PC-3 (cell line): Measurements from ENCODE around the gene ANK3. TPM values are rescaled to one million over a fixed set of nuclear protein-coding genes. Genes with fewer than 3 reads are reported as not detected.

Experiments used
- ATAC-seq: fragments of 200-7000 bp; cut with Tn5 transposase; 2 replicates; pipeline ENCODE4 v1.9.1; 2020; ENCODE audit warnings: mild to moderate bottlenecking, moderate library complexity
- BruUV-seq: library from RNA; stranded (reverse); fragments of 400-500 nt; replicated peaks from 2 replicates; lab custom pipeline; 2021; lab: Mats Ljungman, UMichigan
- CTCF ChIA-PET: fragments of 300-600 bp; sonication (Branson Sonifier 250); formaldehyde crosslinking; loops from one replicate; lab custom pipeline; 2022; ENCODE audit warnings: antibody characterized with exemption; lab: Charles Lee
- POLR2A ChIA-PET: fragments of 300-600 bp; sonication (Branson Sonifier 250); formaldehyde crosslinking; loops from one replicate; lab custom pipeline; 2022; ENCODE audit warnings: antibody characterized with exemption; ENCODE audit not compliant: unreplicated experiment; lab: Charles Lee
- DNase-seq: peaks from one replicate; pipeline ENCODE4 v3.0.0-alpha.2; 2015
- H2AFZ ChIP-seq: fragments of 300-600 bp; sonication (generic); 2 replicates; pipeline ENCODE4 v1.6.0; 2016; ENCODE audit warnings: antibody characterized with exemption, low read length
- H3F3A ChIP-seq: fragments of 300-600 bp; sonication (generic); one replicate; pipeline ENCODE4 v1.6.0; 2017; ENCODE audit warnings: antibody characterized with exemption, low read length, control low read depth, mild to moderate bottlenecking; ENCODE audit not compliant: unreplicated experiment
- H3K27ac ChIP-seq: fragments of 300-600 bp; sonication (generic); 2 replicates; pipeline ENCODE4 v1.5.1; 2016; ENCODE audit warnings: mild to moderate bottlenecking, low read length
- H3K27me3 ChIP-seq: fragments of 300-600 bp; sonication (generic); 2 replicates; pipeline ENCODE4 v1.6.1; 2016; ENCODE audit warnings: low read length, mixed read lengths
- H3K36me3 ChIP-seq: fragments of 300-600 bp; sonication (generic); 2 replicates; pipeline ENCODE4 v1.6.1; 2016; ENCODE audit warnings: low read depth, mixed run types, low read length, mixed read lengths
- H3K4me1 ChIP-seq: fragments of 300-600 bp; sonication (generic); 2 replicates; pipeline ENCODE4 v1.5.1; 2016; ENCODE audit warnings: low read length; ENCODE audit not compliant: insufficient read depth
- H3K4me2 ChIP-seq: fragments of 300-600 bp; sonication (generic); 2 replicates; pipeline ENCODE4 v1.6.0; 2016; ENCODE audit warnings: low read length
- H3K4me3 ChIP-seq: fragments of 300-600 bp; sonication (generic); 2 replicates; pipeline ENCODE4 v1.5.1; 2016; ENCODE audit warnings: mild to moderate bottlenecking, low read length, mixed read lengths
- H3K79me2 ChIP-seq: fragments of 300-600 bp; sonication (generic); 2 replicates; pipeline ENCODE4 v1.6.1; 2017; ENCODE audit warnings: low read length, mixed read lengths
- H3K9ac ChIP-seq: fragments of 300-600 bp; sonication (generic); 2 replicates; pipeline ENCODE4 v1.6.0; 2016; ENCODE audit warnings: mild to moderate bottlenecking, low read length
- H3K9me2 ChIP-seq: fragments of 300-600 bp; sonication (generic); replicated peaks from 2 replicates; pipeline ENCODE4 v1.6.1; 2016; ENCODE audit warnings: mixed run types, low read length, mixed read lengths
- H3K9me3 ChIP-seq: fragments of 300-600 bp; sonication (generic); 2 replicates; pipeline ENCODE4 v1.6.1; 2016; ENCODE audit warnings: low read length, mixed read lengths
- H4K20me1 ChIP-seq: fragments of 300-600 bp; sonication (generic); 2 replicates; pipeline ENCODE4 v1.6.1; 2016; ENCODE audit warnings: low read length, mixed read lengths
- EZH2 ChIP-seq: fragments of 300-600 bp; sonication (generic); IDR thresholded peaks from one replicate; pipeline ENCODE4 v1.6.1; 2017; ENCODE audit warnings: antibody characterized with exemption, mild to moderate bottlenecking, low read length; ENCODE audit not compliant: unreplicated experiment
- EZH2phosphoT487 ChIP-seq: fragments of 300-600 bp; sonication (generic); IDR thresholded peaks from 2 replicates; pipeline ENCODE4 v1.6.1; 2018; ENCODE audit warnings: mild to moderate bottlenecking, antibody characterized with exemption, low read length, borderline replicate concordance
- intact Hi-C: fragments of 100-400 bp; cut with micrococcal nuclease; formaldehyde crosslinking; loops from 2 replicates; pipeline ENCODE4 v1.9.0; 2023
- total RNA-seq: library from RNA; depleted of rRNA; stranded (reverse); fragments of >200 nt; gene quantifications from 2 replicates; pipeline ENCODE4 v1.2.3, GENCODE V29; 2014
- TF ChIP-seq, protein P1 (sequence below): fragments of 300-600 bp; sonication (generic); conservative IDR thresholded peaks from 2 replicates; pipeline ENCODE4 v1.5.1; 2017; ENCODE audit warnings: antibody characterized with exemption, low read depth, mild to moderate bottlenecking, low read length

ANK3 gene
- total RNA-seq, 1 experiment from 2014 or later = 29.5 TPM

DNA sequence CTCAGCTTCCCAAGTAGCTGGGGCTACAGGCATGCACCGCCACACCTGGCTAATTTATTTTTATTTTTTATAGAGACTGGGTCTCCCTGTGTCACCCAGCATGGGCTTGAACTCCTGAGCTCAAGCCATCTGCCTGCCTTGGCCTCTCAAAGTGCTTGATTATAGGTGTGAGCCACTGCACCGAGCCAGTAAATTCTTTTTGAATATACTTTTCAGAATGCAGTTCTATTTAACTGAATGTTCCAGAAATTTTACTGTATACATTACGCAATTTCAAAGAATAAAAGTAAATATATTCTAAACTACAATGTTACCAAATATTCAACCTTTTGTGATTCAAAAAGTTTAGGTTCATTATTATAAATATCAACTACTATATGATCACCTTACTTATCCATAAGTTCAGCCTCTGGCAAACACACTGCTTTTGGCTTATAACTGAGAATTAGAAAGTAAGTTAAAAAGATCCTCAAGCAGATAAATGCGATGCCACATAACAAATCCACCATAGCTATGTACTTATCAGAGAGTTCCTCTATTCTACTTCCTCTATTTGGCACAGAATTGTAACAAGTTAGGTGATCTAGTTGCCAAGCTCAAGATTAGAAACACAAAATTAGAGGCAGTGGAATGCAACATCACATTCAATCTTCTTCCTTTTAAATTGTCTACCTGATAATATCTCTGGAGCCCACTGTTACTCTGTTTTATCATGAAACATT is 118.2 kb downstream of the ANK3 start:
- POLR2A ChIA-PET = interaction anchor here (0.6 kb wide), 1 partner anchor 380 kb away, joined by 3 read pairs; no protein-coding TSS in a partner anchor
- no peak overlapping the region for H3K4me3 ChIP-seq
- no peak for TF ChIP-seq EZH2
- TF ChIP-seq EZH2phosphoT487 = no peak
- TF ChIP-seq, protein P1, sequence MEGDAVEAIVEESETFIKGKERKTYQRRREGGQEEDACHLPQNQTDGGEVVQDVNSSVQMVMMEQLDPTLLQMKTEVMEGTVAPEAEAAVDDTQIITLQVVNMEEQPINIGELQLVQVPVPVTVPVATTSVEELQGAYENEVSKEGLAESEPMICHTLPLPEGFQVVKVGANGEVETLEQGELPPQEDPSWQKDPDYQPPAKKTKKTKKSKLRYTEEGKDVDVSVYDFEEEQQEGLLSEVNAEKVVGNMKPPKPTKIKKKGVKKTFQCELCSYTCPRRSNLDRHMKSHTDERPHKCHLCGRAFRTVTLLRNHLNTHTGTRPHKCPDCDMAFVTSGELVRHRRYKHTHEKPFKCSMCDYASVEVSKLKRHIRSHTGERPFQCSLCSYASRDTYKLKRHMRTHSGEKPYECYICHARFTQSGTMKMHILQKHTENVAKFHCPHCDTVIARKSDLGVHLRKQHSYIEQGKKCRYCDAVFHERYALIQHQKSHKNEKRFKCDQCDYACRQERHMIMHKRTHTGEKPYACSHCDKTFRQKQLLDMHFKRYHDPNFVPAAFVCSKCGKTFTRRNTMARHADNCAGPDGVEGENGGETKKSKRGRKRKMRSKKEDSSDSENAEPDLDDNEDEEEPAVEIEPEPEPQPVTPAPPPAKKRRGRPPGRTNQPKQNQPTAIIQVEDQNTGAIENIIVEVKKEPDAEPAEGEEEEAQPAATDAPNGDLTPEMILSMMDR = no peak
- H3K27ac ChIP-seq = no peak overlapping the region
- H3K9ac ChIP-seq = no peak overlapping the region
- H3K36me3 ChIP-seq = peaks cover 3% of the 10 kb centered on the region; the same call in 1 of the 2 replicates
- H3K9me2 ChIP-seq = no peaks in the 10 kb centered on the region
- no peaks in the 10 kb centered on the region for H3K9me3 ChIP-seq
- BruUV-seq = no TSS peak
- intact Hi-C loops = no loop called here
- ATAC-seq (no peak), DNase-seq (no peak)
- H4K20me1 ChIP-seq = no peaks in the 10 kb centered on the region
- no peaks in the 10 kb centered on the region for H3K79me2 ChIP-seq
- H2AFZ ChIP-seq = no peak overlapping the region
- peaks cover 12% of the 10 kb centered on the region for H3K4me1 ChIP-seq
- H3K4me2 ChIP-seq = no peak overlapping the region
- CTCF ChIA-PET = no interaction called here
- no peaks in the 10 kb centered on the region for H3K27me3 ChIP-seq
- no peaks in the 10 kb centered on the region for H3F3A ChIP-seq

DNA sequence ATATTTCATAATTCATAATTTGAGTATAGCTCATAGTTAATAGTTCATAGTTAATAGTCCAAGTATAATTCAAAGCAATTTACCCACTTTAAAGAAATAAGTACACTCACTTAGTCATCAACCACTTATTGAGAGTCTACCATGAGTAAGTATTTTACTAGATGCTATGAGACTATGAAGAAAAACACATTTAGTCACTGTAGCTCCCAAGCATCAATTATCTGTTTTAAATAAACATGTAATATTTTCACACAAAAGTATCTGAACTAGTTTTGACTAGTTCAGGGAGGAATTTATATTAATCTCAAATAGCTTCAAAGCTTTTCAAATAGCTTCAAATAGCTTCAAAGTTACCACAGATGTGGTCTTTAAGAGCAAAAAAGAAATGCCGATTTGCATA is 119.2 kb downstream of the ANK3 start:
- TF ChIP-seq EZH2 = no peak
- TF ChIP-seq, protein P1 = no peak
- TF ChIP-seq EZH2phosphoT487 = no peak
- no peak overlapping the region for H3K9ac ChIP-seq
- ChIA-PET CTCF (no interaction called here), POLR2A (interaction anchor here (0.6 kb wide), 3 partner anchors 163 to 1487 kb away, joined by 3 to 5 read pairs (median 3); no protein-coding TSS in a partner anchor)
- H3K4me3 ChIP-seq = no peak overlapping the region
- DNase-seq (peak; percentile 74), ATAC-seq (peak; percentile 98)
- H3F3A ChIP-seq = no peaks in the 10 kb centered on the region
- no peaks in the 10 kb centered on the region for H3K27me3 ChIP-seq
- peaks cover 12% of the 10 kb centered on the region for H3K4me1 ChIP-seq
- intact Hi-C loops = no loop called here
- no peaks in the 10 kb centered on the region for H4K20me1 ChIP-seq
- H3K36me3 ChIP-seq = peaks cover 3% of the 10 kb centered on the region; the same call in 1 of the 2 replicates
- no TSS peak for BruUV-seq
- H3K9me3 ChIP-seq = no peaks in the 10 kb centered on the region
- no peak overlapping the region for H2AFZ ChIP-seq
- H3K4me2 ChIP-seq = peak overlapping the region; percentile 1; the same call in 1 of the 2 replicates
- H3K9me2 ChIP-seq = no peaks in the 10 kb centered on the region
- peak overlapping the region; percentile 18 for H3K27ac ChIP-seq
- no peaks in the 10 kb centered on the region for H3K79me2 ChIP-seq

DNA sequence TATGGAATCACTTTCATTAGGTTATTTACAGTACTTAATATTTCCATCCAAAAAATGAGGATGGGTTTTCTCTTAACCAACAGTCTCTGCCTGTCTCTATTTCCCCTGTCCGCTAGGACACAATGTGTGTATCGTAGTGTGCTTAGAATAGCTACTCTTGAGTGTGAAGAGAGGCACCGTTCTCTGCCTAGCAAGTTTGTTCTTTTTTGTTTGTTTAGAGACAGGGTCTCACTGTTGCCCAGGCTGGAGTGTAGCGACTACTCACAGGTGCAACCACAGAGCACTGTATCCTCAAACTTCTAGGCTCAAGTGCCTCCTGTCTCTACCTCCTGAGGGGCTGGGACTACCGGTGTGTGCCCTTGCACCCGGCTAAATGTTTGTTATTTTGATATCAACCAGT is 121.9 kb downstream of the ANK3 start:
- ATAC-seq (no peak), DNase-seq (no peak)
- no TSS peak for BruUV-seq
- H4K20me1 ChIP-seq = no peaks in the 10 kb centered on the region
- H3K9me2 ChIP-seq = no peaks in the 10 kb centered on the region
- H3K9ac ChIP-seq = no peak overlapping the region
- H3F3A ChIP-seq = no peaks in the 10 kb centered on the region
- no peak overlapping the region for H3K4me2 ChIP-seq
- intact Hi-C loops = no loop called here
- no peak overlapping the region for H3K27ac ChIP-seq
- ChIA-PET POLR2A (no interaction called here), CTCF (no interaction called here)
- H3K4me3 ChIP-seq = no peak overlapping the region
- no peaks in the 10 kb centered on the region for H3K27me3 ChIP-seq
- H3K36me3 ChIP-seq = no peaks in the 10 kb centered on the region
- no peak for TF ChIP-seq EZH2
- TF ChIP-seq, protein P1 = no peak
- TF ChIP-seq EZH2phosphoT487 = no peak
- H3K9me3 ChIP-seq = no peaks in the 10 kb centered on the region
- no peak overlapping the region for H2AFZ ChIP-seq
- H3K4me1 ChIP-seq = peaks cover 12% of the 10 kb centered on the region
- no peaks in the 10 kb centered on the region for H3K79me2 ChIP-seq
